HG03571 (cell line): ENCODE measurements around the gene CACNA1B.

Experiments
- ATAC-seq: cut with Tn5 transposase; IDR thresholded peaks from one replicate; pipeline ENCODE4 v1.9.1; 2021; ENCODE audit not compliant: unreplicated experiment

Gene CACNA1B

GRCh38 chr9:137959641-137960411 lies 82.2 kb downstream of the CACNA1B start:
- no peak for ATAC-seq

GRCh38 chr9:137960496-137960895 lies 82.9 kb downstream of the CACNA1B start:
- ATAC-seq = no peak

GRCh38 chr9:137963525-137963924 lies 85.9 kb downstream of the CACNA1B start:
- ATAC-seq = no peak

DNA sequence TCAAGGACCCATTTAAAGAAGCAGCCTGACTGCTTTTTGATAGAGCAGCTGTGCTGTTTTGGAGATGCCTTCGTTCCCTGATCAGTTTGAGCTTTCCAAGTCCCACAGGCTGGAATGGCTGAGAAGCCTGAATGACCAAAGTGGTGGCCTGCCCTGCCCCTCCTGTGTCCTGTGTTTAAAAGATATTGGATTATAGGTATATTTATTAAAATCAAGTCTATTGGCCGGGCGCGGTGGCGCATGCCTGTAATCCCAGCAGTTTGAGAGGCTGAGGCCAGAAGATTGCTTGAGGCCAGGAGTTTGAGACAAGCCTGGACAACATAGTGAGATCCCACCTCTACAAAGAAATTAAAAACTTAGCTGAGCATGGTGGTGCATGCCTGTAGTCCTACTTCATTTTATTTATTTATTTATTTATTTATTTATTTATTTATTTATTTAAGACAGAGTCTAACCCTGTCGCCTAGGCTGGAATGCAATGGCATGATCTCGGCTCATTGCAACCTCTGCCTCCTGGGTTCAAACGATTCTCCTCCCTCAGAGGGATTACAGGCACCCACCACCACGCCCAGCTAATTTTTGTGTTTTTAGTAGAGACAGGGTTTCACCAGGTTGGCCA lies 87.7 kb downstream of the CACNA1B start:
- no peak for ATAC-seq

DNA sequence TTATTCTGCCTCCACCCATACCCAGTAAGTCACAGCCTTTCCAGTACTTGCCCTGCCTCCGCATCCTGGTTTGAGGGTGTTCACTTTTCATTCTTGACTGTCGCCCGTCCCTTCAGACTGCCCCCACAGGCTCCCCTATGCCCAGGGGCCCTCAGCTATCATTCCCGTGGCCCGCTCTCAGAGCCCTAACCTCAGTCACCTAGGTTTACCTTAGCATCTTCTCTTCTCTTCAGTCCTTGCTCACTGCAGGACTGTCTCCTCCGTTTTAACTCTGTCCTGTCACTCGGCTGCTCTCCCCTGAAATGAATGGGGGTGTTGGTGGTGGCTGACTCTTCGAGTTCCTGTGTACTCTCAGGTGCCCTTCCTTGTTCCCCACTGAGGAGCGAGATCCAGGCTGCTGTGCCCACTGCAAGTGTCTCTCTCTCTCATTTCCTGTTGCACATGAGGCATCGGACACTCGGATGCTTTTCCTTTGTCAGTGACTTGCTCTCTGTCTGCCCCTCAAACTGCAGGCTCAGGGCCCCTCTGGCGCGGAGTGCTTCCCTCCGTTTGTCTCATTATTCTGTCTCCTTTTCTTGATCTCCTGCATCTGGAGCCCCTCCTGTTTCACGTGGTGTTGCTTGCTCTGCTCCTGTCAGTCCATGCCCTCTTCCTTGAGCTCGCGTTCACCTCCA lies 89.8 kb downstream of the CACNA1B start:
- no peak for ATAC-seq

DNA sequence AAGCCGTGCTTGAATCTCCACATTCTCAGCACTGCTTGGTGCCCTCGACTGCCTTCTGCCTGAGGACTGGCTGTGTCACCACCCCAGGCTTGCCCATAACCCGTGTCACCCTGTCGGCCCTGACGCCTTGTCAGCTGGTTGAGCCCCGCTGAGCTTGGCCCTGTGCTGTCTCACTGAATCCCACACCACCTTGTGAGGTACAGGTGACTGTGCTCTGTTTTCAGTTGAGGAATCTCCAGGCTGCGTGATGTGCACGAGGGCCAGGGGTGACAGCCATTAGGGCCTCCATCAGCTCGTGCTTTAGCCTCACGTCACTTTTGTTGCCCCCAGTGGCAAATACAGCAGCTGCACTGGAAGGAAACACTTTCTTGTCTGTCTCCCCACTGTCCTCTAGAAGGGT lies 90.7 kb downstream of the CACNA1B start:
- no peak for ATAC-seq

DNA sequence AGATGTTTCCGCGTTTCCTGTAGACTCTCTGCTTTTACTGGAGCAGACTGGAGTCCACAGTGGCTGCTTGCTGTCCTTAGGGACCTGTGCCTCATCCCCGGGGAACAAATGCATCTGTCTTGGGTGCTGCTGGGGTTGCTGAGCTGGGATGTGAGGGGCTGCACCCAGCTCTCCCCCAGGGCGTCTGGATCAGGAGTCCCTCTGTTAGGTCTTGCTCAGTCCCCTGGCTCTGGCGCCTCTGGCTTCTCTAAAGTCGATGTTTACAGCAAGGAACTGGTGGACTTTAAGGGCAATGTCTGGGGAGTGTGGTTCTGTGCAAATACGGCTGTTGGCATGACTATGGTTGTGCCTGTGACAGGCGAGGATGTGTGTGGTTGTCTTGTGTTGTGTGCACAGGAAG lies 91.4 kb downstream of the CACNA1B start:
- no peak for ATAC-seq

DNA sequence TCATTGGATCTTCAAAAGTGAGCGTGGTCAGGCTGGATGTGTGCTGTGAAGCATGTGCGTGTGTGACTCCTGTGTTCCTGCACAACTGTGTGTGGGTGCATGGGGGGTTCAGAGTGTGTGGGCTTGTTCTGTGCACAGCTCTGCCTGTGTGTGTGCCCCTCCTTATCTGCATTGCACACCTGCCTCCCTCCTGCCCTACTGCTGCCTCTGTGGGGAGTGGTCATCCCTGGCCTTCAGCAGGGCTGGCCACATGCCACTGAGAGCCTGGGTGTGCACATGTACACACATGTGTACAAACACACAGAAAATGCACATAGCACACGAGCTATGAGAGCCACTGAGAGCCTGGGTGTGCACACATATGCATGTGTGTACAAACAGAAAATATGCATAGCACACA lies 92.1 kb downstream of the CACNA1B start:
- no peak for ATAC-seq

GRCh38 chr9:137970098-137970497 lies 92.5 kb downstream of the CACNA1B start:
- no peak for ATAC-seq

DNA sequence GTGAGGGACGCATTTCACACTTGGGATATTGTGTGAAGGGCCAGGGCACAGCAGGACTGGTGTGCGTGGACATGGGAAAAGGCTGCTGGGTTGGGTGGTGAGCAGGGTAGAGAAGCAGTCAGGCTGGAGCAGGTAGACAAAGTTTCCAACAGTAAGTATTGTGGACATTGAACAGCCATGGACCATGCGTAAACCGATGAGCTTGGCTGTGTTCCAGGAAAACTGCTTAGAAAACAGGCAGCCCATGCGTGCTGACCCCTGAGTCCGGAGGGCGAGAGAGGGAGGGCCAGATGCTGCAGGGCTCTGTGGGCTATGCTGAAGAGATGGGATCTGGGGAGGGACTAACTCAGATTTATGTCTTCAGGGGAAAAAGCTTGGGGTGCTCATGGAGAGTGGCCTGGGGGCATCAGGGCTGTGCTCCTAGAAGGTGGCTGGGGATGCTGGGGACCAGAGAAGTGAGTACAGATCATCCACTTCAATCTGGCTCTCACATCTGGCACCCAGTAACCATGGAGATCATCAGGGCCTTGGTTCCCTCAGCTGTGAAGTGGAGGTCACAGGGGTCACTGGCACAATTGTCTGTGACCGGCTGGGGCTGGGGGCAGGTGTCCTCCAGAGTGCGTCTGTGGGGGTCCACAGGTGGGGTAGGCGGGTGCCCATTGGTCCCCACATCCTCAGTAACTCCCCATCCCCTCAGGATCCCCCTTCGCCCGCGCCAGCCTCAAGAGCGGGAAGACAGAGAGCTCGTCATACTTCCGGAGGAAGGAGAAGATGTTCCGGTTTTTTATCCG lies 93.3 kb downstream of the CACNA1B start:
- ATAC-seq = no peak

GRCh38 chr9:137971477-137972138 lies 94.0 kb downstream of the CACNA1B start:
- no peak for ATAC-seq

- no peak for ATAC-seq
Observed at GRCh38 chr9:137972355-137972987, 94.9 kb downstream of the CACNA1B start.

GRCh38 chr9:137972988-137973470 lies 95.4 kb downstream of the CACNA1B start:
- ATAC-seq = no peak

- ATAC-seq = no peak
Observed at GRCh38 chr9:137973829-137974416, 96.3 kb downstream of the CACNA1B start.

- ATAC-seq = no peak
Observed at GRCh38 chr9:137974746-137975526, 97.4 kb downstream of the CACNA1B start.

- ATAC-seq = no peak
Observed at GRCh38 chr9:137975527-137975913, 97.9 kb downstream of the CACNA1B start.

- no peak for ATAC-seq
Observed at GRCh38 chr9:137975936-137976565, 98.5 kb downstream of the CACNA1B start.

- ATAC-seq = no peak
Observed at GRCh38 chr9:137977571-137978261, 100.1 kb downstream of the CACNA1B start.
